HG03175 (cell line): Measurements from ENCODE around the gene OXCT2.
"Not testable (repeated sequence)": the region's sequence is repeated elsewhere in the genome, so short reads cannot be mapped to it uniquely, and the experiment has no call there.

Source experiments
- ATAC-seq: cut with Tn5 transposase; IDR thresholded peaks from one replicate; pipeline ENCODE4 v1.9.1; 2021; ENCODE audit warnings: mild to moderate bottlenecking, moderate library complexity; ENCODE audit not compliant: unreplicated experiment

OXCT2 gene

DNA sequence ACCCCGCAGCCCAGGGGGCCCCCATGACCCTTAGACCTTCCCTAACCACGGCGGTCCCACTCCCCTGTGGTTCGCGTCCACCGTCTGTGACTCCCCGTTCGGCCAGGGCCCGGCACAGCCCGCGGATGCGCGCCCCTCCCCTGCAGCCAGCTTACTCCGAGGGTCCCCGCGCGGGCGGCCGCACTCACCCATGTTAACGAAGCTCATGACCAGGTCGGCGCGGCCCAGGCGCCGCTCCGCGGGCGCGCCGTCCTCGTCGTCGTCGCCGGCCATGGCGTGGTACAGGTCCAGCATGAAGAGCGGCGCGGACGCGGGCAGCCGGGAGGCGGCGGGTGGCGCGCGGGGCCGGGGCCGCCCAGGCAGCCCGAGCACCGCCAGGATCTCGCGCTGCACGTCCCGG, 16.8 kb upstream of the OXCT2 start:
- not testable (repeated sequence) for ATAC-seq

DNA sequence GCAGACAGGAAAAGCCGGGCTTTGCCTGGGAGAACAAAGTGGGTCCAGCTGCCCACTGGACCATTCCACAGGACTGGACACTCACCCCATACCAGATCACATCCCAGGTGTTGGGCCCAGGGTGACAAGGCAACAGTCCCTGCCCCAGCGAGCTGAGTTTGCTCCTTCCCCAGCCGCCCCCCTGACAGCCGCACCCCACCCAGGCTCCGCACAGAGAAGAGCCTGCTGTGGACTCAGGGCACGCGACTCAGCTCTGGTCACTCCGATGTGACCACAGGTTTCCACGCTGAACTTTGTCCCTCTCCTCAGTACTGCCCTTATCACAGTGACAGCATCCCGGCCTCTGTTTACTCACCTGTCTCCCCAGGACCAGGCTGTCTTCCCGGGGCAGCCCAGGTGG, 16.3 kb upstream of the OXCT2 start:
- ATAC-seq: no peak

DNA sequence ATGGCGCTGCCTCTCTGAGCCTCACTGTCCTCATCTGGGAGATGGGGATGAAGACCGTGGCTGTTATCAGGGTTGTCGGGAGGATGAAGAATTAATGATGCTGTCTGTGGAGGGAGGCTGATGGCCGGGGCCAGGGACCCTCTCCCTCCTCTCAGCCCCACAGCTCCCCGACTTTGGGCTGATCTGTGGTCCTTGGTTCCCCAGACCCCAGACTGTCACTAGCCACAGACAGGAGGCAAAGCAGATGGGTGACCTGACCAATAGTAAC, 15.9 kb upstream of the OXCT2 start:
- ATAC-seq: not testable (repeated sequence)

DNA sequence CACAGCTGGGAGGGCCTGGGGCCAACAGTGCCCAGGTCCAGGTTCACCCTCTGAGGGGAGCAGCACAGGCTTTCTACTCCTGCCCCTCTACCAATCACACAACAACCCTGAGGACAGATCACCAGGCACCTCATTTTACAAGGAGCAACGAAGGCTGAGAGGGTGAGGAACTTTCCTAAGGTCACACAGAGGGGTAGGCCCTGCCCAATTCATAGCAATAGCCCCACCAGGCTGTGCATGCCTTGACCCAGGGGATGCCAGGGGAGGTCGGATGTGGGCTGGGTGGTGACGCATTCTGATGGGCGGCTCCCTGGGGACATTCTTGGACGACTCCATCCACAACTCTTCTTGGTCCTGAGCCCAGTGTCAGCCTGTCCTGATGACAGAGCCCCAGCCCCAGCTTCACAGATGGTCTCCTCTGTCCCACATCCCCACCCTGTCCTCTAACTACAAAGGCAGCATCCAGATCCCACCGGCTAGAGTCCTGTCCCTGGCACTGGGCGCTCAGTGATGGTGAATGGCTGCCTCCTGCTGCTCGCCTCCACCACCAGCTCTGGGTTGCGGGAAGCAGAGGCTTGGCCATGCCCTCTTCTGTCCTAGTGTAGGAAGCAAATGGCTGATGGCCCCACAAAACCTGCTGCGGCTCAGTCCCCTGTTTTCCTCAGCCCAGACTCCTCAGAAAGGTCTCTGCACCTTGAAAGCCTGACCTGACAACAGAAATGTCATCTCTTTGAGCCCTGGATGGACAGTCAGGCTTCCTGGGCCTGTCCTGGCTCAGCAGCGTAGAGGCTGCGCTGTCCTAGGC, 15.4 kb upstream of the OXCT2 start:
- not testable (repeated sequence) for ATAC-seq

DNA sequence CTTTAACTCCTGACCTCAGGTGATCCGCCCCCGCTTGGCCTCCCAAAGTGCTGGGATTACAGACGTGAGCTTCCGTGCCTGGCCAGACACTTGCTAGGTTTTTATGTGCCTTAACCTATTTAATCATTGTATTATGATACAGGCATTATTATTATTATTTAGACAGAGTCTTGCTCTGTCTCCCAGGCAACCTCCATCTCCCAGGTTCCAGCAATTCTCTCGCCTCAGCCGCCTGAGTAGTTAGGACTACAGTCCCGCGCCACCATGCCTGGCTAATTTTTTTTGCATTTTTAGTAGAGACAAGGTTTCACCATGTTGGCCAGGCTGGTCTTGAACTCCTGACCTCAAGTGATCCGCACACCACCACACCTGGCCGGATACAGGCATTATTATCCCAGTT, 11.5 kb upstream of the OXCT2 start:
- ATAC-seq: not testable (repeated sequence)

DNA sequence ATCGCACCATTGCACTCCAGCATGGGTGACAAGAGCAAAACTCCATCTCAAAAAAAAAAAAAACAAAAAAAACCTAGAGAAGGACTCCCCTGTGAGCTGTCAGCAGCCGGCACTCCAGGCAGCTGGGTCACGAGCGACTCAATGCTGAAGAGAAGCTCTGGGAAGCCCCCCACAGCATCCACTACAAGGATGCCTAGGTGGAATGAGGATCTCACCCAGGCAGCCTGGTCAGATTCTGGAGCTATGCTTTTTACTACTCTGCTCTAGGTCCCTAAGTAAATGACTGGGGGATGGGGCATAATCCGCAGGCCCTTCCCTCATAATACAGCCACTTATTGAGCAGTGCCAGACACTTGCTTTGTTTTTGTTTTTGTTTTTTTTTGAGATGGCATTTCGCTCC, 11.0 kb upstream of the OXCT2 start:
- ATAC-seq: no peak

DNA sequence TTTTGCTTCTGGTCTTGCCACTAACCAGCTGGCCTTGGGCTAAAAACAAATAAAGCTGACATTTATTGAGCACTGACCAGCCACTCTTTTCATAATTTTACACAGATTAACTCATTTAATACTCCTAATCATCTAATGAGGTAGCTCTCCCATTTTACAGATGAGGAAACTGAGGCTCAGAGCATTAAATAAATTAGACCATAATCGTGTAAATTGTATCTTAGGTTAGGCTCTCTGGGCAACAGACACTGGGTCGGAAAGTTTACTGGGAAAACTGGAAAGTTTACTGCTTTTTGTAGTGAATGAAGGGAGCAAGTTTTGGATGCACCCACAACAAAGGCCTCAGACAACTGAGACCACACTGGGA, 10.2 kb upstream of the OXCT2 start:
- ATAC-seq: no peak

DNA sequence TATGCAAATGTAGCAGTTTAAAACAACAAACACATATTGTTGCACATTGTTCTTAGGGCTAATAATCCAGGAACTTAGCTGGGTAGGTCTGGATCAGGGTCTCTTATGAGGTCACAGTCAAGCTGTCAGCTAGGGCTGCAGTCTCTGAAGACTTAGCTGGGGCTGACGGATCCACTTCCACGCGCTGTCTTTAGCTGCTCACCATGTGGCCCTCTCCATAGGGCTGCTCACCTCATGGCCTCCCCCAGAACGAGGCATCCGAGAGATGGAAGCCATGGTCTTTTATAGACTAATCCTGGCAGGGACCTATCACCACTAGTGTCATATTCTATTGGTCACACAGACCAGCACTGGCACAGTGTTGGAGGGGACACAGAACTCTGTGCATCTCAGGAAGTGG, 8.7 kb upstream of the OXCT2 start:
- no peak for ATAC-seq

DNA sequence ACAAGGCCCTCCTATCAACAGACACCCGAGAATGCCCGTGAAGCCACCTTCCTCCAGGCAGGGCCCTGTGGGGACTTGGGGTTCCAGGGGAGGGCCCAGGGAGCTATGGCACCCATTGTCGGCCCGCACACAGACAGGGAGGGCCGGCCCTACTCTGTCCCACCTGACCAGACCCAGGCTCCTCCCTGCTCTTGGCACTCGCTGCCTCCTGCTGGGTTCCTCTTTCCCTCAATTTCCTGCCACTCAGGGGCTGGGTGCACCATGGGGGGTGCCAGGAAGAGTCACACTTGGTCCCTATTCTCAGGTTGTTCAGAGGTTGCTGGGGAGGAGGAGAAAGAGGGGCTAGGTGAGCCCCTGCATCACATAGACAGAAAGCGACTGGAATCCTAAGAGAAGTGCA, 8.0 kb upstream of the OXCT2 start:
- no peak for ATAC-seq

DNA sequence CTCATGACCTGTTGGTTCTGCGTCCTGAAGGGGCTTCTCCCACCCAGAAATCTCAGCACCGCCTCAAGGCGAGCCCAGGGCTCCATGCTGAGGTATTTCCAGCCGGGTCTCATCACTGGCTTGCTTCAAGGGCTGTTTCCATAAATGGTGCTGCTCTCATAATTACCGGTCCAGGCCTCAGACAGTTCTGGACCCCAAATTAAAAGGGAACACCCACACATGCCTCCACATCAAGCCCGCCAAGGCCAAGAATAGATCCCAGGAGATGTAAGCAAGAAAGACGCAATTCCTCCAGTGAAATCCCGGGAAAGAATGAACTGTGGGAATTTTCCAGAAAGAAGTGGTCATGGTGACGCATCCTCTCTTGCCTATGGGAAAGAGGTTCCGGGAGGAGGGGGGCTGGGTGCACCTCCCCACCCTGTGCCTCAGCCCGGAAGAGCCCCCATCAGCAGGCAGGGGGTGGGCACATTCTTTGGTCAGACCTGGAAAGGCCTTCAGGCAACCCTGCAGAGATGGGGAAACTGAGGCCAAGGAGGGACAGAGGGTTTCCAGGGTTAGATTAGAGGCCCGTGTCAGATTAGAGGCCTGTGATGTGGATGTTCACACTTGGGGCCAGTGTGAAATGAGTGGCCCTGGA, 7.4 kb upstream of the OXCT2 start:
- ATAC-seq: not testable (repeated sequence)

DNA sequence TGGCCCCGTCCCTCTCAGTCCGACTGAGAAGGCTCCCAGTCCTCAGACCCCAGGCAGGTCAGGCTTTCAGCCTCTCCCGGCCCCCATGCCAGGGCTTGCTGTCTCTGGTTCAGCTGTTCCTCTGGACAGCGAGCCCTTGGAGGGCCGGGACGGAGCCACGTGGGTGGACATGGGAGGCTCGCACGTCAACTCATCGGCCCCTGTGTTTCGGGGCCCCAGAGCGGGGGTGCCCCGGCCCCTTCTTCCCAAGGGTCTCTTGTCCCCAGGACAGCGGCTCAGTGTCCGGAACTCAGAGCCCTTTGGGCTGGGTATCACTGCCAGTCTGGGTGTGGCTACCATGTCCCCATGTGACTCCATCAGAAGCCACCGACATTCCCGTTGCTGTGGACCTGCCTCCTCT, 6.7 kb upstream of the OXCT2 start:
- ATAC-seq: not testable (repeated sequence)

DNA sequence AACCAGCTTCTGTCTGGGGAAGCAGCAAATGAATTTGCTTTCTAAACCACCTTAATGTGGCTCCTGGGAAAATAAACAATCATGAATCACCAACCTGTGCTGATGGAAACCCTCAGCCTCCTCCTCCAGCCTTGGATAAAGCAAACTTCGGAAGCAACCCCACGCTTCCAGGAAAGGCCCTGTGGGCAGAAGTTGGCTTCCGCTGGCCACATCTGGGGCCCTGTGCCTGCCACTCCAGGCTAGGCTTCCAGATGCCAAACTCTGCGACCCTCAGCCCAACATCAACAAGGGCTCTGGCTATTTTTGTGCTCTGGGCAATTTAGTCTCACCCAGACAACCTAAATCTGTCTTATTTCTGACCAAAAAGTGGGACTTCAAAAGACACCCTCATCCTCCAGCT, 6.2 kb upstream of the OXCT2 start:
- no peak for ATAC-seq

DNA sequence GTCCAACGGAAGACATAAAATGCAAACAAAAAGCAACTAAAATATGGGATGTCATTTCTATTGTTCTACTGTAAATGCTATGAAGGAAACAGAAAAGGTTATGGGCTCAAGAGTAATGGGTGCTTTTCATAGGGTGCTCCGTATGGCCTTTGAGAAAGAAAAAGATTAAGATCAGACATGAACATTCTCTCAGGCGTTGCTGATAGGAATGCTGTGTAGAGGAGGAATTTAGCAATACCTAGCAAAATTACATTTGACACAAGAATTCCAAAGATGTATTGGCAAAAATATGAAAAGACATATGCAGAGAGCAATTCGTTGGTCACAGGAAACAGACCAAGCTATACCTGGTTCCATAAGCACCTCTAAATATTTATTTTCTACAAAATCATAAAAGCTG, 5.7 kb upstream of the OXCT2 start:
- ATAC-seq: no peak

DNA sequence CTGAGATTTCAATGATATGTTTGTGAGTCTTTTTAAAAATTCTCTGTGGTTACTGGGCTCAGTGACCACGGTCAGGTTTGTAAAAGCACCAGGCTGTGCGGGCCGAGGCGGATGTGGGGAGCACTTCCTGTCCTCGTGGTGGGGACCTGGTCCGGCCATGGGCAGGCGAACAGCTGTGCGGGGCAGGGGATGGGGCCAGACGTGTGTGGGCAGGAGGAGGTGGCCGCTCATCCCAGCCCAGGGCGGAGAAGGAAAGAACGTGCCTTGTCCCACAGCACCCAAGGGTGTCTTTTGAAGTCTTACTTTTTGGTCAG, 5.2 kb upstream of the OXCT2 start:
- ATAC-seq: peak; percentile 42

DNA sequence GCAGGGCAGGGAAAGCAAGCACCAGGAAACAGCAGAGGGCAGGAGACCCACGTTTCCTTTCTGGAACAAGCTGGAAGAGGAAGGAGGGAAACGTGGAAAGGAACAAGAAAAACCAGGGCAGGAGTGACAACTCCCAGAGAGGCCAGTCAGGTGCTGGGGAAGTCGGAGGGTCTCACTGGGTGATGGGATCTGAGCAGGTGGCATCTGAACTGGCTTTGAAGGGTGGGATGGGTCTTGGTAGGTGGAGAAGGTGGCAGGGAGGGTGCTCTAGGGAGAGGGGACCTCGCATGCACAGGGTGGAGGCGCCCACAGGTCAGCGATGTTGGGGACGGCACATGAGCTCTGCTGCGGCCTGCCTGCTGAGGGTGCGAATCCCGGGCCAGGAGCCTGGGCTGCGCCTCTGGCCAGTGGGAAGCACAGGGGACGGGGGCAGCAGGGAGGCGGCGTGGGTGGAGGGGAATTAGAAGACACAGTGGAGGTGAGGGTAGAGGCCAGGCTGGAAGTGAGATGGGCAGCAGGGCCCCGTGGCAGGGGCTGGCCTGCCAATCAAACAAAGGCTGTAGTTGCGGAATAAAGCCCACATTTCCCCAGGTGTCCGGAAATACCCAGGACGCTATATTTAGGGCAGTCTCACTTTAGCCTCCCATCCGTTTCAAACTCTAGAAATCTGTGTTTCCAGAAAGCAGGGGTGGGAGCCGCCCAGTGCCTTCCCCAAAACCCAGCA, 4.7 kb upstream of the OXCT2 start:
- peak; percentile 37 for ATAC-seq

DNA sequence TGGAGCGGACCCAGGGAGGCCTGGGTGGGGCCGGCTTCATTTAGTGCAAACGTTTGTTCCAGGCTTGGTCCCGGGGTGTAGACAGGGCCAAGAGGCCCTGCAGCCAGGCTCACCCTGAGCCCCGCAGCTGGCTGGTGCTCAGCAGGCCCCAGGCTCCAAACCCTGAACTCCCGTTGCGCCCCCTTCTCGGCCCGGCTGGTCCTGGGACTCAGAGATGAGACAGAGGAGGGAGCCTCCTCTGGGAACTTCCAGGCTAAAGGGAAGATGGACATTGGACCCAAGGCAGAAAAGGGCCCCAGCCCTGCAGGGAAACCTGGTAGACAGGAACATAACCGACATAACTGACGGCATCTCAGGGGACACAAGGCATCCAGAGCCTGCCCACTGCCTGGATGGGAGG, 4.0 kb upstream of the OXCT2 start:
- not testable (repeated sequence) for ATAC-seq

DNA sequence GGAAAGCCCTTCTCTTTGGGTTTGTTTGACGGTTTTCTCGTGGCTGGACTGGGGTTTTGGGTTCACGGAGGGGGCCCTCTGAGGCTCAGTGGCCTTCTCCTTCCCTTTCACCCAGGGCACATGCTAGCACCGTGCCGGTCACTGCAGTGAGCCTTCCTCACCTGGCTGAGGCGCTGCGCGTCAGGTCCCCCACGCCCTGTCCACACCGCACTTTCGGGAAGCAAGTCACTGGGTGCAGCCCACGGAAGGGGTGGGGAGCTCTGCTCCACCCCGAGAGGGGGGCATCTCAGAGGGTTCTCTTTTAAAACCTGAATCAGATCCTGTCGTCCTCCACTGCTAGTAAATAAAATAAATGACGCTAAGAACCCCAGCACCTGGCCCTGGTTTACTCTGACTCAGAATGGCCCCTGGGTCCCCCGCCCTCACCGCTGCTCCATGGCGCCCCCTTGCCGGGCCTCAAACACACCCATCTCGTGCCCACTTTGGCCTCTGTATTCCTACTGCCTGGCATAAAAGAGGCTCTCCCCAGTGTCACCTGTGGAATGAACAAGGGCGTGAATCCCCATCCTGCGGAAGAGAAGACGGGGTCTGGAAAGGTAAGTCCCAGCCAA, 2.3 kb upstream of the OXCT2 start:
- not testable (repeated sequence) for ATAC-seq

DNA sequence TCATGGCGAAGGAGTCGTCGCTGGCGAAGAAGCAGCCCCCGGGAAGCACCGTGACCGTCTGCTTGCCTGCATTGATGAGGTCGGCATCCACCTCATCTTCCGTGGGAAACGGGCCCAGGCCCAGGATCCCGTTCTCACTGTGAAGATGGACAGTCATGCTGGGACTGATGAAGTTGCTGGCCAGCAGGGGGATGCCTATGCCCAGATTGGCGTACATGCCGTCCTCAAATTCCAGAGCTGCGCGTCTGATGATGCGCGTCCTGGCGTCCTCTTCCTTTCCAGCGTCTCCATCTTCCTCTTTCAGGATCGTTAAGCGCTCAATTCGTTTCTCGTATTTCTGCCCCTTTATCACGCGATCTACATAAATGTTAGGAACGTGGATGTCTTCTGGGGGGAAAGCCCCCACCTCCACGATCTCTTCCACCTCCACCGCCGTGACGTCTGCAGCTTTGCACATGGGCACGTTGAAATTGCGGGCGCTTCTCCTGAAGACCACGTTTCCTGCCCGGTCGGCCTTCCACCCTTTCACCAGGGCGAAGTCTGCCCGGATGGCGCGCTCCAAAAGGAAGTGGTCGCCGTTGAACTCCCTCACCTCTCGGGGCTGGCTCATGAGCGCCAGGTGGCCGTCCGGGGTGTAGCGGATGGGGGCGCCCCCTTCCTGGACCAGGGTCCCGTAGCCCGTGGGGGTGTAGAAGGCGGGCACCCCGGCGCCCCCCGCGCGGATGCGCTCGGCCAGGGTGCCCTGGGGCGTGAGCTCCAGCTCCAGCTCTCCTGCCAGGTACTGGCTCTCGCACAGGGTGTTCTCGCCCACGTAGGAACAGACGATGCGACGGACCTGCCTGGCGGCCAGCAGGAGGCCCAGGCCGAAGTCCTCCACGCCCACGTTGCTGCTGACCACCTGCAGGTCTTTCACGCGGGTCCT, 787 bp downstream of the OXCT2 start:
- peak; percentile 46 for ATAC-seq

DNA sequence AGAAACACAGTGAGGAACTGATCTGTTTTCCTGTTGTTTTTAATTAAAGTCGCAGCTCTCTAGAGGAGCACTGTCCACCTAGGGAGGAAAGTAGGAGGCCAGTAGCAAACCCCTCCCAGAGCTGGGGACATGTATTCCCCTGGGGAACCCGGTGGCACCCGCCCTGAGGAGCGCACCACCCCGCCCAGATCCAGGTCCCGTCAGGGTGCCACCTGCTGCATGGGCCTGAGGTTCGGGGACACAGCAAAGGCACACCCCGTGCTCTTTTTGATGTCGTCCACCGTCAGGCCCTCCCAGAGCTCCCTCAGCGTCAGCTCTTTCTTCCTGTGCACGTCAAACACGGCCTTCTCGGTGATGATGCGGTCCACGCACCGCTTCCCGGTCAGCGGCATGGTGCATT, 1.6 kb downstream of the OXCT2 start:
- ATAC-seq: not testable (repeated sequence)

DNA sequence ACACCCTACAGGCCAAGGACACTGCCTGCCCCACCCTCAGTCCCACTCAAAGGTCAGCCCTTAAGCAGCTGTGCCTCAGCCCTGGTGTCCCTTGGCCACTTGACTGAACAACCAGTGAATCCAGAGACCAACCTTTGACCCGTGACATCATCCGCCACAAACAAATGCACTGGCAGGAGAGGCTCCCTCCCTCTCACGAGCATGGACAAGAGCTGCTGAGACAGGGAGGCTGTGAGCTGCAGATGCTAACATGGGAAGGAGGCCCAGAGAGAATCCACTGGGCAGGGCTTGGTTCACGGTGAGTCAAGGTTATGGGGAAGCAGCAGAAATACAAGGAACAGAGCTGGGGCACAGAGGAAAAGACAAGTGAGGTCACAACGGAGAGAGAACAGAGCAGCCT, 4.7 kb downstream of the OXCT2 start:
- not testable (repeated sequence) for ATAC-seq

DNA sequence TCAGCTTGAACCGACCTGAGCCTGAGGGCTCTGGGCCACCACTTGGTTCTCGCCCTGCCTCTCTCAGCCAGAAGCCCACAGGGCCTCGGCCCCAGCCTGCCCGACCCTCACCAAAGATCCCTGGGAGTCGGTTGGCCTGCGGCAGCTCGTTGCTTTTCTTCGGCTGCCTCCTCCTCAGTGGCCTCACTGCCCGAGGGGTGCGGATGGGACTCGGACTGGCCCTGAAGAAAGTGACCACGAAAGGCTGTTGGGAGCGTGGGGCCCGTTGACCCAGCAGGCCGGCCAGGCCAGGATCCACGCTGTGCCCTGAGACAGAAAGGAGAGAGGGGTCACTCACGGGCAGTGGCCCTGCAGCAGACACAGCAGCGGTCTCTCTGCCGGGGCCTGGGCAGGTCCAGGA, 6.6 kb downstream of the OXCT2 start:
- not testable (repeated sequence) for ATAC-seq
